Stimulated activated CD8-positive, alpha-beta memory T cell treated with anti-CD3 and anti-CD28 coated beads, Interleukin-15, amount 100 ng/mL, for 4 hours (primary cell): ENCODE measurements around the gene C16orf96.
A peak's percentile ranks its signal among the peaks of the same experiment; 100 is the strongest.

Experiments used
- DNase-seq, 2 donors: peaks; one replicate each; pipeline ENCODE4 v3.0.0-alpha.2; 2020; ENCODE audit warnings: low read depth in 2 of 2

The C16orf96 gene

GRCh38 chr16:4556112-4556511, at the start of gene C16orf96:
Gene C16orf96 (plus strand): TSS chr16:4556340. CDS start chr16:4556490, 150 bp downstream.
- no peak for DNase-seq

DNA sequence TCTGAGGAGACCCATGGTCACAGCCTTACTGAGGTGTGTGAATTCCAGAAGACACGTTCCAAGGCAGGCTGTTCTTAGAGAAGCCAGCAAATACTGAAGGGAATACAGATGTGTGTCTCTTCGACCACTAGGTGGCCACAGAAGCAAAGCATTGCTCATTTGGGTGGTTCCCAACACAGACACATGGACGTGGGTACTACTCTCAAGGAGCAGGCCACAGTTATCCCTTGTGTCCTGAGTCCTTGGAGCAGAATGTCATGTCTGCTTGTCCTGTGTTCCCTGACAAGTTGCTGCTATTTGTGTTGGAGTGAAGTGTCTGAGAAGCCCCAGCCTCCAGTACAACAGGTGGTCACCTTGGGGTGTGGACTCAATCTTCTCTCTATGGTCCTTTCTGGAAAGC, 49.7 kb upstream of the C16orf96 start:
- DNase-seq = peak; percentile 8 to 39

- no peak for DNase-seq
Observed at GRCh38 chr16:4507588-4508345, 48.4 kb upstream of the C16orf96 start.

GRCh38 chr16:4508806-4509205, 47.3 kb upstream of the C16orf96 start:
- no peak for DNase-seq

DNA sequence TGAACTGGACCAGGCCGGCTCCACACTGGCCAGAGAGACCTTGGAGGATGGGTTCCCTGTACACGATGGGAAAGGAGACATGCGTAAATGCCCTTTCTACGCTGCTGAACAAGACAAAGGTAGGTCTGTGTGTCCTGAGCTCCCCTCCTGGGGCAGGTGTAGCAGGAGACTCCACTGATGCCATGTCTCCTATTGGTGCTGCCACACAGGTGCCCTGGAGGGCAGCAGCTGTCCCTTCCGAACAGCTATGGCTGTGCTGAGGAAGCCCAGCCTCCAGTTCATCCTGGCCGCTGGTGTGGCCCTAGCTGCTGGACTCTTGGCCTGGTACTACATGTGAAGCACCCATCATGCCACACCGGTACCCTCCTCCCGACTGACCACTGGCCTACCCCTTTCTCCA, 46.7 kb upstream of the C16orf96 start:
- no peak for DNase-seq

DNA sequence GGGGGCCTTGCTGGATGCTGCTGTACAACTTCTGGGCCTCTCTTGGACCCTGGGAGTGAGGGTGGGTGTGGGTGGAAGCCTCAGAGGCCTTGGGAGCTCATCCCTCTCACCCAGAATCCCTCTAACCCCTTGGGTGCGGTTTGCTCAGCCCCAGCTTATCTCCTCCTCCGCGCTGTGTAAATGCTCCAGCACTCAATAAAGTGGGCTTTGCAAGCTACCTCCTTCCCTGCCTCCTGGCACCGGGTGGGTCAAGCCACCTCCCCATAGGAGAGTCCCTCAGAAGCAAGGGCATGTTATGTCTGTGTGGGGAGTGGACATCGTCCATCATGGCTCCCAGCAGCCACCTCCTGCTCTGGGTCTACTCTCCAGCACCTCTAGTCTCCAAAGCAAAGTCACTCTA, 46.0 kb upstream of the C16orf96 start:
- DNase-seq = no peak

- DNase-seq = no peak
Observed at GRCh38 chr16:4510747-4511426, 45.3 kb upstream of the C16orf96 start.

- no peak for DNase-seq
Observed at GRCh38 chr16:4511441-4512082, 44.6 kb upstream of the C16orf96 start.

DNA sequence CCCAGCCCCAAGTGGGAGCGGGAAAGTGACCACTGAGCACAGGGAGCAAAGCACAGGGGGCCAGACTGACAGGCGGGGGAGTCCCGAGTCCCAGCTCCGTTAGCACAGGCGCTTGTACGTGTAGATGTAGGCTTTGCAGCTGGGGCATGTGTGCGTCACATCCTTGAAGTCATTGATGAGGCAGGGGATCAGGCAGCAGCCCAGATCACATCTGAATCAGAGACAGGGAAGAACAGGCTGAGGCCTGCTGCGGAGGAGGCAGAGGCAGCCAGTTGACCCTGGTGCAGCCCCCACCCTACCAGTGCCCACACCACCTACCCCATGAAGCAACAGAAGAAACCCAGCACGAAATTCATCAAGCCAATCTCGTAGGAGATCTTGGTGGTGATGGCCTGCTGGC, 43.7 kb upstream of the C16orf96 start:
- DNase-seq = no peak

DNA sequence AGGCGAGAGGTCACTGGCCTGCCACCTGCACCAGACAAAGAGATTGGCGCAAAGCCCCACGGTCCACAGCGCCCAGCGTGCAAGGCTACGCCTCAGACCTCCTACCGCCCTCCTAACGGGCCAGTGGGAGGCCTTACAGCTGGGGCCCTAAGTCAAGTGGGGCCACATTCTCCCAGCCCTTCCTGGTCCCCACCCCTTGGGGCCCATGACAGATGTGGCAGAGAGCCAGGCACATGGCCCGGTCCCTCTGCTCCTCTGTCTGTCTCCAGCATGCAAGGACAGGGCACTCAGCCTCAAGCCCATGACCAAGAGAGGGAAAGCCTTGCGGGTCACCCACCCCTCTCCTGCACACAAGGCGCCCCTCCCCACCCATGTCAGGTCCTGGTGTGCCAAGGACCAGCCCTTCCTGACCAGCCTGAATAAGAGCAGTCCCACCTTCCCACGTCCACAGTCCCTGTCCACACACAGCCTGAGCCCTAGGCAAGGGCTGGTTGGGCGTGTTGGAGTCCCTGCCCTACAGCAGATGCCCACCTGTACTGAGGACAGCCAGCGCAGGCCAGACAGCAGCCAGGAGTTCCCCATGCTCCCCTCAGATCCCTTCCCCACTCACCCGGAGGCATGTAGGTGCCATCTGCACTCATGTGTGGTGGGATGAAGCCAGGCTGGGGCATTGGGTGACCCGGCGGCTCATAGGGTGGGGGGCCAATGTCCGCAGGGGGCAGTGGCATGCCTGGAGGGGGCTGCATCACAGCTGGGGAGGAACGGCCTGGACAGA, 42.9 kb upstream of the C16orf96 start:
- DNase-seq = no peak

DNA sequence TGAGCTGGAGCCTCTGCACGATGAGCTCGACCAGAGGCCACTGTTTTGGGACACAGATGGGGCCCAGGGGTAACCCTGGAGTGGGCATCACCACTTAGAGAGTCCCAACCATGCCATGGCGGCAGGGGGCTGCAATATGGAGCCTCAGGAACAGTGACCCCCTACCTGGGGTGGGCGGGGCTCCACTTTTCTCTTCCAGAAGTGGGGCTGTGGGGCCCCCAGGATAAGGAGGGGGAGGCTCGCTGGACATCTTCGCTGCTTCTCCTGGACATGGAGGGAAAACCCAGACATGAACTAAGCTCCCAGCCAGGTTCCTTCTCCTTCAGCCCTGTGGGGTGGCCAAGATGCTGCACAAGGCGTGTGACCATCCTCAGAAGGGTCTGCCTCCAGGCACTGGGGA, 42.3 kb upstream of the C16orf96 start:
- DNase-seq = no peak

GRCh38 chr16:4514606-4515005, 41.5 kb upstream of the C16orf96 start:
- no peak for DNase-seq

- no peak for DNase-seq
Observed at GRCh38 chr16:4515611-4516233, 40.4 kb upstream of the C16orf96 start.

GRCh38 chr16:4517812-4518680, 38.1 kb upstream of the C16orf96 start:
- DNase-seq = no peak

- DNase-seq = no peak
Observed at GRCh38 chr16:4519274-4520058, 36.7 kb upstream of the C16orf96 start.

GRCh38 chr16:4520913-4521312, 35.2 kb upstream of the C16orf96 start:
- DNase-seq = no peak

DNA sequence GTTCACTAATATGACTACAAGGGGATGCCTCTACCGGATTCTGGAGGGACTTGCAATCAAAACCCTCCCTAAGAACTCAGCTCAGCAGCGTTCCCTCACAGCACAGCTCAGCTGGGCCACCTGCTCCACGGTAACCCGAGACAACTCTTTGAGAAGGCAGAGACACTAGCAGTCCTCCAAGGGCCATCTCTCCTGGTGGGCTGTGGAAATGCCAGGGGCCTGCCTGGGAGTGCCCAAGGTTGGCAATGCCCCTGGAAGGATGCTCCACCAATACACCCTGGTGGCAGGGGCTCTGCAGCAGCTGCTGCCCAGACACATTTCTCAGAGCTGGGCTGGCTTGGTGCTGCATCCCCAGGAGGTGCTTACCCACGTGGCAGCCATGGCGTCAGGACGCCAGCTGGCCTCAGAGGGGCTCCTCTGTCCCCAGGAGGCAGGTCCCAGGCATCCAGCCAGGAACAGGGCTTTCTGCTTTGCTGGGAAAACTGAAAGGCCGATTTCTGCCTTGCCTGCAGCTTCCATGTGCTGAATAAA, 34.0 kb upstream of the C16orf96 start:
- no peak for DNase-seq

GRCh38 chr16:4523686-4524085, 32.5 kb upstream of the C16orf96 start:
- no peak for DNase-seq

GRCh38 chr16:4524571-4524970, 31.6 kb upstream of the C16orf96 start:
- no peak for DNase-seq

- DNase-seq = no peak
Observed at GRCh38 chr16:4525069-4525468, 31.1 kb upstream of the C16orf96 start.
